Activated CD8-positive, alpha-beta memory T cell treated with anti-CD3 and anti-CD28 coated beads, Interleukin-2, amount 10 ng/mL, durations not matched to agents 7 days and 5 days (primary cell): Measurements from ENCODE around the gene SEMA5A. TPM values are rescaled to one million over a fixed set of nuclear protein-coding genes. Genes with fewer than 3 reads are reported as not detected.

Experiments
- ATAC-seq: fragments of 150-1000 bp; cut with Tn5 transposase; one replicate; pipeline ENCODE4 v1.10.0; 2021; ENCODE audit warnings: moderate library complexity
- CTCF ChIA-PET: fragments of 350-600 bp; sonication (Branson Sonifier 250); formaldehyde crosslinking; loops from one replicate; lab custom pipeline; 2021; ENCODE audit warnings: antibody characterized with exemption; lab: Charles Lee
- DNase-seq: peaks from one replicate; pipeline ENCODE4 v3.0.0-alpha.2; 2020
- H3K27ac Mint-ChIP-seq: one replicate; pipeline ENCODE4 v1.8.0; 2021; ENCODE audit warnings: mild to moderate bottlenecking, mixed read lengths
- H3K27me3 Mint-ChIP-seq: one replicate; pipeline ENCODE4 v1.8.0; 2021; ENCODE audit warnings: mixed read lengths
- H3K36me3 Mint-ChIP-seq: one replicate; pipeline ENCODE4 v1.8.0; 2021; ENCODE audit warnings: mild to moderate bottlenecking, mixed read lengths
- H3K4me1 Mint-ChIP-seq: one replicate; pipeline ENCODE4 v1.8.0; 2021; ENCODE audit warnings: mixed read lengths
- H3K4me3 Mint-ChIP-seq: one replicate; pipeline ENCODE4 v1.8.0; 2021; ENCODE audit warnings: mild to moderate bottlenecking, moderate library complexity, mixed read lengths
- H3K9me3 Mint-ChIP-seq: one replicate; pipeline ENCODE4 v1.8.0; 2022; ENCODE audit warnings: low read depth, mixed read lengths
- total RNA-seq, 2 experiments: library from RNA; stranded (reverse); gene quantifications; one replicate each; pipeline ENCODE4 v1.2.3, GENCODE V29; 2021

Gene SEMA5A
- total RNA-seq, 2 experiments from 2014 or later: 0.02 TPM; not detected in 1

DNA sequence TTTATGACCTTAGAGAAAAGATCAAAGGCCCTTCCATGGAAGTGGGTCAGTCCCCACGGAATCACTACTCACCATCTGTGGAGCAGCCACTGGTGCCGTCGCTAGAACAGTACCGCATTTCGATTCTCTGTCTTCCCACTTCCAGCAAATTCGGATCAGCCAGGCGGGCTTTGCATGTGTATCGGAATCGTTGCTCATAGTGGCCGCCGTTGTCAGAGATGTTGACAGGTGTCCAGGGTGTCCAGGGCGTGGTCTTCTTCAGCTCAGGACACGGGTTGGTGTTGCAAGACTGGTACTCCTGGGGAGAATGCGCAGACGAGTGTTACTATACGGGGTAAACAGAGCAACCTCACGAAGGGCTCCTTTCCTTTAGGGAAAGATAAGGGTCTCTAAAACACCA lies 479.5 kb downstream of the SEMA5A start:
- peaks cover 3% of the 10 kb centered on the region for H3K9me3 Mint-ChIP-seq
- CTCF ChIA-PET: no interaction called here
- H3K27me3 Mint-ChIP-seq: no peaks in the 10 kb centered on the region
- H3K4me3 Mint-ChIP-seq: no peak overlapping the region
- DNase-seq: no peak
- H3K4me1 Mint-ChIP-seq: no peaks in the 10 kb centered on the region
- no peak for ATAC-seq
- no peak overlapping the region for H3K27ac Mint-ChIP-seq
- no peaks in the 10 kb centered on the region for H3K36me3 Mint-ChIP-seq

DNA sequence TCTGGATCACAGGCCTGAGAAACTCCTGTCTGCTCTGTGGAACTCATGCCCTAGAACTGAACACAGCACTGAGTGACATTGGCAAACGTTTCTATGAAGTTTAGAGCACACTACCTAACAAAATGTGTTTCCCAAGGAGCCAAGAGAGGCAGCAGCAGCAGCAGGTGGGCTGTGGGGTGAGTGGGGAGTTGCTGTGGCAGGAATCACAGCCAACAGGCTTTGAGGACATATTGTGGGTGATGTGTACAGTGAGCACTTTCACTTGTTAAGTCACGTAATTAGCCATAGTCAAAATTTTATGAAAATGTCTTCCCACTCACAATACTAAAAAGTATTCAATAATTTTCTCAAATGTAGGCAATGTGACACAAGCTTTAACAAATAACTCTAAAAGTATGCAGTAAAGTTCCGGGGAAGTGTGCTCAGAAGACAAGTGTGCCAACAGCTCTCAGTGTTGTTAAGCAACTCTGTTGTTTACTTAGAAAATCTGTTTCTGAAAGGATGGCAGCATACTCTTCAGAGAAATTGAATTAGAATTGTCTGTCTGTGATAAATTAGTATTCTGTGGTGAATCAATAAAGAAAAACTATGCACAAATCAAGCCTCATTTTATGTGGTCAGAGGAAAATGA lies 482.1 kb downstream of the SEMA5A start:
- CTCF ChIA-PET: no interaction called here
- ATAC-seq: no peak
- H3K4me1 Mint-ChIP-seq: no peaks in the 10 kb centered on the region
- no peaks in the 10 kb centered on the region for H3K27me3 Mint-ChIP-seq
- no peak overlapping the region for H3K4me3 Mint-ChIP-seq
- DNase-seq: no peak
- no peak overlapping the region for H3K27ac Mint-ChIP-seq
- no peaks in the 10 kb centered on the region for H3K36me3 Mint-ChIP-seq
- peaks cover 3% of the 10 kb centered on the region for H3K9me3 Mint-ChIP-seq

DNA sequence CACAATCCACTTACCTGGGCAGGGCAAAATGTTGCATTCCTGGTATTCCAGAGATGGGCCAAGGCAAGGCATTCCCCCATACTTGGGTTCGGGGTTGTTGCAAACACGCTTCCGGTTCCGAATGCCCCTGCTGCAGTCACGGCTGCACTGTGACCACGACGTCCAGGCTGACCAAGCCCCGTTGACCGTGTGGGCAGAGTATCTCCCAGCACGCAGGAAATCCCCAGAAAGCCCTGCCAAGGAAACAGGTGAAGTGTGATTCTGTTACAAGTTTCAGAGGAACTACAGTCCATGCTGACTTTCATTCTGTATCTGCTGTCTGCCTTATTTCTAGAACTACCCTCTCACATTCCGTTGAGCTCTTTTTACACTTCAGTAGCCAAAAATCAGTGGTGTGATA lies 483.0 kb downstream of the SEMA5A start:
- no peak overlapping the region for H3K27ac Mint-ChIP-seq
- H3K9me3 Mint-ChIP-seq: peaks cover 6% of the 10 kb centered on the region
- CTCF ChIA-PET: no interaction called here
- no peaks in the 10 kb centered on the region for H3K36me3 Mint-ChIP-seq
- no peaks in the 10 kb centered on the region for H3K27me3 Mint-ChIP-seq
- H3K4me1 Mint-ChIP-seq: no peaks in the 10 kb centered on the region
- H3K4me3 Mint-ChIP-seq: no peak overlapping the region
- DNase-seq: no peak
- no peak for ATAC-seq

DNA sequence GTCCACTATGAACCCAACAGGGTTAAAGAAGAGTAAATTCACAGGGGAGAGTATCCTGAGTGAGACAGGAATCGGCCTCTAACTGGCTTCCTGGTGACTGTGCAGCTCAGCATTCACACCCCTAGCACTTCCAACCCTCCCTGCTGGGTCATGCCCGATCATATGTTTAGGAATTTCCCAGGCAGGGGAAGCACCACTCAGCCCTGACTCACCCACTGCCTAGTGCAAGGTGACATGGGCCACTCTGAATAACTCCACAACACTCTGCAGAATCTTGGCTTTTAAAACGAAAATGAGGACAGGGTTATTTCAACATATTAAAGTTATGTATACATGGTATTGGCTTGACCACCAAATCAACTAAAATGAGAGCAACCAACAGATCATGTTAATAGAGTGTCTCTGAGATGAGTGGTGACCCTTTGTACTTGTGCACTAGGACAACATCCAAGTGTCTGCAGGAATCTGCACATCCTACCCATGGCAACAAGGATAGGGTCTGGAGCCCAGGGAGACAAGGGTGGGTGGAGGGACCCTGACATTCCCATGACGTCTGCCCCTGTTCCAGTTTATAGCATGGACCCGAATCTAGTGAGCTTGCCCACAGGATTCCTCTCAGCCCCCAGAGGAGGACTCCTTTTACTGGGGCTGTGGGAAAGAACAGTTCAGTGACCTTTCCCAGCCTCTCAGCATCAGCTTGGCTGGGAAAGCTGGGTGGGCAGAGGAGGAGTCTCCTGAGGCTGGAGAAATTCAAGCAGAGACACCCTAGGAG lies 485.8 kb downstream of the SEMA5A start:
- no peak overlapping the region for H3K4me3 Mint-ChIP-seq

DNA sequence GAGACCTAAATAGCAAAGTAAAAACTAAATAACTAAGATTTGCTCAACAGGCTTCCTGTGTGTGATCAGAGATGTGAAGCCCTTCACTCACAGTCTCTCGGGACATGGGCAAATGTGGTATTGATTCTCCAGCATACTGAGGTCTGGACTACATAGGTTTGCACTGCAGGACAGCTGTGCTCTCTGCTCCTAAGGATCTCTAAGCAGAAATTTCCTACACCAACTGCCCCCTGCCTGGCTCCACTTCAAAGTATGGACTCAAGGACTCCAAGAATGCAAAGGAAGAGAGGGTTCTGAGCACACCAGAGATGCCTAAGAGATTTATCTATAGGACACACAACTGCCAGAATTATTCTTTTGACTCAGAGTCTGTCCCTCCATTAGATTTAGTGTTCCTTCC lies 487.2 kb downstream of the SEMA5A start:
- H3K4me1 Mint-ChIP-seq: no peaks in the 10 kb centered on the region
- no peak overlapping the region for H3K27ac Mint-ChIP-seq
- no peaks in the 10 kb centered on the region for H3K27me3 Mint-ChIP-seq
- DNase-seq (no peak), ATAC-seq (no peak)
- peaks cover 5% of the 10 kb centered on the region for H3K9me3 Mint-ChIP-seq
- H3K36me3 Mint-ChIP-seq: no peaks in the 10 kb centered on the region
- H3K4me3 Mint-ChIP-seq: no peak overlapping the region
- CTCF ChIA-PET: no interaction called here

More for the DNA sequence above, 485.8 kb downstream of the SEMA5A start:
- no peaks in the 10 kb centered on the region for H3K4me1 Mint-ChIP-seq
- CTCF ChIA-PET: no interaction called here
- H3K27ac Mint-ChIP-seq: no peak overlapping the region
- ATAC-seq (no peak), DNase-seq (no peak)
- H3K27me3 Mint-ChIP-seq: no peaks in the 10 kb centered on the region
- no peaks in the 10 kb centered on the region for H3K36me3 Mint-ChIP-seq
- peaks cover 6% of the 10 kb centered on the region for H3K9me3 Mint-ChIP-seq

DNA sequence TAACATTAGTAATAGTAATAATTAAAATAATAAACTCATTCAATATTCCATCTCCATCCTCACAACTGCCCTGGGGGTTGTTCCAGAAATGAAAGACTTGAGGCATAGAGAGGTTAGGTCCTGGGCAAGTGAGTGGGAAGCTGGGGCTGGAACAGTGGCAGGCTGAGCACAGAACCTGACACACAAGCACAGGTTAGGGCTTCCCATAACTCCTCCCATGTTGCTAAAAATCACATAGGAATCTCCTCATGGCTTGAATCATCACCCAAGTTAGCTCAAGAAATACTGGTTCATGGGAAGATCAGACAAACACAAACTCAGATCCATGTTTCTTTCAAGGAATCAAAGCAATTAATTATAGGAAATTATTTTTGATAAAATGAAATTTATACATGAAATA lies 487.7 kb downstream of the SEMA5A start:
- H3K27me3 Mint-ChIP-seq: no peaks in the 10 kb centered on the region
- H3K9me3 Mint-ChIP-seq: peaks cover 2% of the 10 kb centered on the region
- no peaks in the 10 kb centered on the region for H3K4me1 Mint-ChIP-seq
- H3K27ac Mint-ChIP-seq: no peak overlapping the region
- DNase-seq (no peak), ATAC-seq (no peak)
- H3K4me3 Mint-ChIP-seq: no peak overlapping the region
- CTCF ChIA-PET: no interaction called here
- no peaks in the 10 kb centered on the region for H3K36me3 Mint-ChIP-seq

DNA sequence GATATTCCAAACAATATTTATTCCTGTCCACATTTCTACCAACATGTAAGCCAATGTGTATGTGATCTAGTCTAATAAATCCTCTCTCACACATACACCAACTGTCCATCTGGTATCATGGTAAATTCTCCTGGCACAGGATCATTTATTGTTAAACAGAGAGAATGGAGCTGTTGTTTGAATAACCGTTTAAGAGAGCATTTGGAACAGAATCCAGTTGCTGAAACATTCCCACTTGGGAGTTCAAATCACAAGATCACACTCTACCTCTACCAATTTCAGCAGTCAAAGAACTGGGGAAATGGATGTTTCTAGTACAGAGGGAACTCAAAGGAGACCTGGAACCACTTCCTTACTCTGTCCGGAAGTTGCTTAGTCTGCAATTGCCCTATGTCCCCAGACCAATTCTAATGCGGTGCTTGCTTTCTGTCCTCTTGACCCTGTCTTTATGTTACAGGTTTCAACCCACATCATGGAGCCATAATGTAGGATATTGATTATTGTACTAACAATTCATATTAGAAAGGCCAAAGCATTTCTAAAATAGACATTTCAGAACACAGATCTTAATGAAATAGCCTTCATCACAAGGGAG lies 488.4 kb downstream of the SEMA5A start:
- peaks cover 2% of the 10 kb centered on the region for H3K9me3 Mint-ChIP-seq
- H3K4me1 Mint-ChIP-seq: no peaks in the 10 kb centered on the region
- CTCF ChIA-PET: no interaction called here
- ATAC-seq: no peak
- H3K27ac Mint-ChIP-seq: no peak overlapping the region
- H3K4me3 Mint-ChIP-seq: no peak overlapping the region
- H3K27me3 Mint-ChIP-seq: no peaks in the 10 kb centered on the region
- DNase-seq: no peak
- no peaks in the 10 kb centered on the region for H3K36me3 Mint-ChIP-seq

DNA sequence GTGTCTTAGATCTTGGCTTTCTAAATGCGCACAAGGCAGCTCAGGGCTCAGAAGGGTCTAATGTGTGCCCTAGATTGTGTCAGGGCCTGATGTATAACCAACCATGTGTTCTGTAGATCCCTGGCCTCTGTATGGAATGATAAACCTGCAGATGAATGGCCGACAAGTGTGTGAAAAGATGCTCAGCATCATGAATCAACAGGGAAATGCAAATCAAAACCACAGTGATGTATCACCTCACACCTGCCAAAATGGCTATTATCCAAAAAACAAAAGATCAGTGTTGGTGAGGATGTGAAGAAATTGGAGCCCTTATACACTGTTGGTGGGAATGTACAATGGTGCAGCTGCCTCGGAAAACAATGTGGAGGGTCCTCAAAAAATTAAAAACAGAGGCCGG lies 489.8 kb downstream of the SEMA5A start:
- DNase-seq: no peak
- peaks cover 2% of the 10 kb centered on the region for H3K9me3 Mint-ChIP-seq
- no peaks in the 10 kb centered on the region for H3K36me3 Mint-ChIP-seq
- H3K27ac Mint-ChIP-seq: no peak overlapping the region
- ATAC-seq: no peak
- H3K27me3 Mint-ChIP-seq: no peaks in the 10 kb centered on the region
- H3K4me3 Mint-ChIP-seq: no peak overlapping the region
- H3K4me1 Mint-ChIP-seq: no peaks in the 10 kb centered on the region
- CTCF ChIA-PET: no interaction called here

DNA sequence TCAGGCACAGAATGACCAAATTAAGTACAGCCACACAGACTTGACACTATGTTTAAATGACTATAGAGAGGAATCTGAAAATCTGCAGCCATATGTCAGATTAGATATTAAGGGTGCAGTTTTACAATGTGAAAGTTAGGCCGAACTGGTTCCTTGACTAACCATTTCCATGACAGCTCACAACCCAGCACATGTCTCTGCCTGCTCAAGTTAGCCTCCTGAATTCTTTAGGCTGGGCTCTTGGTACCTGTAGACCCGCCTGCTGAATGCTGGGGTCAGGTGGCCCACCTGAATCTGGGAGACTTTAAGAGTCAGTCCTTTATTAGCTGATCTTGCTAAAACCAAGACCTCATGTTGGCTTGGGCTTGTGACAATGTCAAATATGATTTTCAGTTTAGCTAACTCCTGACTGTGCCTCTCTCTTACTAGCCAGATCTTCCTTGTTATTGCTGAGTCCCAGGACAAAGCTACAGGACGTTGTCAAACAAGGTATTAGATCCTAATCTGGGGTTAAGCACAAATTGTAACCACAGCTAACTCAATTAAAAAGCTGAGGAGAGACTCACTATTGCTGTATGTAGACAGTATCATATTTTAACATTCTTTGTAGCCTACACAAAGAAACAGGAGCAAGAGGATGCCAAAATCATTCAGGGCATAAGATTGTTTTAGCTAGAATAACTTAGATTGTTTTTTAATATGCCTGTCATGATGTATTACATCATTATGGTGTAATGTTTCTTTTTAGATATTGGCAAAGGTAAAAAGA lies 490.9 kb downstream of the SEMA5A start:
- no peak for DNase-seq
- ATAC-seq: no peak
- Mint-ChIP-seq H3K4me3 (no peak overlapping the region), H3K9me3 (peaks cover 4% of the 10 kb centered on the region), H3K36me3 (no peaks in the 10 kb centered on the region), H3K27me3 (no peaks in the 10 kb centered on the region), H3K4me1 (no peaks in the 10 kb centered on the region), H3K27ac (no peak overlapping the region)
- CTCF ChIA-PET: no interaction called here

DNA sequence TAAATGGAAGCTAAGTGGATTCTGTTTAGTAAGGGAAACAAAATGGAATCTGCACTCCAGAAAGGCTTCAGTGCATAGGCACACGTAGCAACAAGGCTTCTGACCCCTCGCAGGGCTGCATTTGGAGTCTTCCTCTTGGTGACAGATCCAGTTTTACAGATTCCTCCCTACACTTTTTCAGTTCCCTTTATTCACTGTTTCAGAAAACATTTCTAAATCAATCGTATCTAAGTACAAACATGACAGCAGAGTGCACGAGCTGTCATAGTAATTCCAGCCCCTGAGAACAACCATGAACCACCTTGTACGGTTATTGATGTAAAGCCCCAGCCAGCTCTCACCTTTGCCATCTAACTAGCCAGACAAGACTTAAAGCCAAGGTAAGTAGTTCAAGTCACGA lies 491.6 kb downstream of the SEMA5A start:
- no peaks in the 10 kb centered on the region for H3K36me3 Mint-ChIP-seq
- H3K27me3 Mint-ChIP-seq: no peaks in the 10 kb centered on the region
- peaks cover 6% of the 10 kb centered on the region for H3K9me3 Mint-ChIP-seq
- no peak overlapping the region for H3K4me3 Mint-ChIP-seq
- no peak overlapping the region for H3K27ac Mint-ChIP-seq
- DNase-seq (no peak), ATAC-seq (no peak)
- H3K4me1 Mint-ChIP-seq: no peaks in the 10 kb centered on the region
- CTCF ChIA-PET: no interaction called here

DNA sequence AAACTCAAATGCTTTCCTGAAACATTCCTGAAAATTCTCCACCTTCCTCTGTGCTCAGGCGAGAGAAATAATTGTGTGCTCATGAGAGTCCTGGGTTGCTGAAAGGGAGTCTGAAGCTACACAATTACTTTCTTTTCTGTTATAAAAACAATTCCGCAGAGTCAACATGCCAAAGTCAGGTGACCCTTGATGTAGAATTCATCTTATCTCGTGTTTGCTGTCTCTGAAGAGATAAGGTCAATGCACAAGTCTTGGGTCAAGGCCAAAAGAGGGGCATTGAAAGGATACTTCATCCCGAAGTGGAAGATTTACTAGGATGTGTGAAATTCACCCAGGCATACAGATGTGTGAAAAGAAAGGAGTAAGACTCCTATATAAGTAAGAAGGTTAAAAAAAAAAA lies 493.5 kb downstream of the SEMA5A start:
- CTCF ChIA-PET: no interaction called here
- no peak overlapping the region for H3K4me3 Mint-ChIP-seq
- no peak overlapping the region for H3K27ac Mint-ChIP-seq

DNA sequence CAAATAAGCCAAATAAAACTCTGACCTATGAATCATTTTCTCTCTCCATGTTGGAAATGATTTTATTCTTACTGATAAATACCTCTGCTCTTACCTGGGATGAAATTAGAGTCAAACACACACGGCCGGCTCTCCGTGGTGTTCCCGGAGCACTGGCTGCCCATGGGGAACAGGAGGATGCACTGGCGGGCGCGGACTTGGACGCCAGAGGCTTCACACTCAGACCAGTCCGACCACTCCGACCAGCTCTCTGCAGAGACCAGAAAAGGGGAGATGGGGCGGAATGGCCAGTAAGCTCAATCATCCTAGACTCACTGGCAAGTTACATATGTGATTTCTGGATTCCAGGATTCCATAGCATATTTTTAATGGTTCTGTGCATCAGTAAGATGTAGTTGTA lies 494.1 kb downstream of the SEMA5A start:
- ATAC-seq (no peak), DNase-seq (no peak)
- Mint-ChIP-seq H3K9me3 (peaks cover 9% of the 10 kb centered on the region), H3K27ac (no peak overlapping the region), H3K36me3 (no peaks in the 10 kb centered on the region), H3K27me3 (no peaks in the 10 kb centered on the region), H3K4me3 (no peak overlapping the region), H3K4me1 (no peaks in the 10 kb centered on the region)
- CTCF ChIA-PET: no interaction called here

More for the DNA sequence above, 493.5 kb downstream of the SEMA5A start:
- Mint-ChIP-seq H3K36me3 (no peaks in the 10 kb centered on the region), H3K27me3 (no peaks in the 10 kb centered on the region), H3K9me3 (peaks cover 5% of the 10 kb centered on the region), H3K4me1 (no peaks in the 10 kb centered on the region)
- no peak for DNase-seq
- no peak for ATAC-seq

DNA sequence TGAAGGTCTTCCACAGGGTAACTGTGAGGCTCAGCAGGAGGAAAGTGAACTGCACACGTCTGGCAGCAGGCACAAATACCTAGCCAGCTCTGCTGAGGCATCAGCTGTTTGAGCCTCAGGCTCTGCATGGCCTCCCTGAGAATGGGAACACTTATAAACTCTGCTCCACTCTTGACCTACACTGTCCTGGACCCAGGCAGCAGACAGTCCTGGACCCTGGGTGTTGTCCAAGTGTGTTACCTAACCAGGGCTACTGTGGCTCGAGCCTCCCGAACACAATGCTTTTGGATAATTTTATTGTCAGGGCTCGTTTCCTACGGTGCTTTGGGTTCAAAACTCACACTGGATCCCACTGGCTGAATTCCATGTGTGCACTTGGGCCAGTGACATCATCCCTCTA lies 497.9 kb downstream of the SEMA5A start:
- Mint-ChIP-seq H3K4me3 (no peak overlapping the region), H3K27ac (no peak overlapping the region), H3K9me3 (peaks cover 10% of the 10 kb centered on the region), H3K27me3 (no peaks in the 10 kb centered on the region), H3K4me1 (no peaks in the 10 kb centered on the region), H3K36me3 (no peaks in the 10 kb centered on the region)
- DNase-seq (no peak), ATAC-seq (no peak)
- CTCF ChIA-PET: no interaction called here
